HepG2 (cell line): Measurements from ENCODE around the gene DIS3L2. TPM values are rescaled to one million over a fixed set of nuclear protein-coding genes. Genes with fewer than 3 reads are reported as not detected.

Source experiments
- HMGXB3 ChIP-seq: sonication (generic); formaldehyde crosslinking; IDR thresholded peaks from 2 replicates; pipeline ENCODE4 v1.4.0; 2020; ENCODE audit warnings: missing genetic modification reagents, borderline replicate concordance
- MNT ChIP-seq: fragments of 450-650 bp; IDR thresholded peaks from 2 replicates; pipeline ENCODE4 v1.6.1; 2016
- NRL ChIP-seq: sonication (generic); formaldehyde crosslinking; IDR thresholded peaks from 2 replicates; pipeline ENCODE4 v1.5.0; 2020; ENCODE audit warnings: missing genetic modification reagents, mild to moderate bottlenecking, moderate library complexity, borderline replicate concordance
- PHF5A ChIP-seq: IDR thresholded peaks from one replicate; pipeline ENCODE4 v1.6.1; 2018; ENCODE audit warnings: low read depth, missing genetic modification reagents; ENCODE audit not compliant: unreplicated experiment
- POLR2A ChIP-seq, 2 experiments: IDR thresholded peaks; 2 replicates each; pipeline ENCODE4 v1.6.1; 2011; ENCODE audit warnings: low read depth in 2 of 2, low read length in 2 of 2, mild to moderate bottlenecking in 1 of 2, moderate library complexity in 1 of 2; ENCODE audit not compliant: insufficient read depth in 1 of 2
- PRDM10 ChIP-seq: sonication (generic); formaldehyde crosslinking; IDR thresholded peaks from 2 replicates; pipeline ENCODE4 v1.4.0; 2020; ENCODE audit warnings: low read depth, missing genetic modification reagents
- SP4 ChIP-seq: sonication (generic); formaldehyde crosslinking; IDR thresholded peaks from 2 replicates; pipeline ENCODE4 v1.8.1; 2023; ENCODE audit warnings: mild to moderate bottlenecking, missing genetic modification reagents
- ZC3H4 ChIP-seq: sonication (generic); formaldehyde crosslinking; IDR thresholded peaks from 2 replicates; pipeline ENCODE4 v1.4.0; 2020; ENCODE audit warnings: missing genetic modification reagents, borderline replicate concordance
- ZFP36L1 ChIP-seq: sonication (generic); formaldehyde crosslinking; IDR thresholded peaks from 2 replicates; pipeline ENCODE4 v1.8.0; 2022; ENCODE audit warnings: mild to moderate bottlenecking, missing genetic modification reagents, moderate library complexity
- ZIK1 ChIP-seq: sonication (generic); formaldehyde crosslinking; IDR thresholded peaks from 2 replicates; pipeline ENCODE4 v1.5.0; 2020; ENCODE audit warnings: mild to moderate bottlenecking, low read depth, missing genetic modification reagents, borderline replicate concordance
- ZMYM3 ChIP-seq: sonication (generic); formaldehyde crosslinking; IDR thresholded peaks from 2 replicates; pipeline ENCODE4 v1.5.1; 2020; ENCODE audit warnings: mild to moderate bottlenecking, missing genetic modification reagents
- ZNF101 ChIP-seq: sonication (generic); formaldehyde crosslinking; IDR thresholded peaks from 2 replicates; pipeline ENCODE4 v1.4.0; 2020; ENCODE audit warnings: mild to moderate bottlenecking, low read depth, missing genetic modification reagents, borderline replicate concordance
- ZNF629 ChIP-seq: sonication (generic); formaldehyde crosslinking; conservative IDR thresholded peaks from 2 replicates; pipeline ENCODE4 v1.5.0; 2020; ENCODE audit warnings: missing genetic modification reagents
- ZSCAN29 ChIP-seq: sonication (generic); formaldehyde crosslinking; conservative IDR thresholded peaks from 2 replicates; pipeline ENCODE4 v1.4.0; 2020; ENCODE audit warnings: mild to moderate bottlenecking, missing genetic modification reagents
- polyA plus RNA-seq, 8 experiments: library from polyadenylated mRNA; depleted of rRNA in 3 of 8; stranded (reverse) in 7 of 8; unstranded in 1 of 8; fragments of >200 nt; fragmentation: Illumina TruSeq in 4 of 8; extraction: Trizol in 4 of 8; gene quantifications; 2 replicates each; pipeline versions ENCODE4 v1.2.1 to v1.2.3, GENCODE V29; 2011 to 2016; ENCODE audit warnings: low read depth in 4 of 8, missing spikeins in 1 of 8, mixed read lengths in 1 of 8; ENCODE audit not compliant: insufficient read depth in 1 of 8
- total RNA-seq, 5 experiments: library from RNA; depleted of rRNA; stranded (reverse); fragments of >200 nt; fragmentation: Illumina TruSeq; extraction: Trizol; gene quantifications; 2 replicates each; pipeline ENCODE4 v1.2.3, GENCODE V29; 2016; ENCODE audit warnings: low read depth in 1 of 5
- TF ChIP-seq, protein P1 (sequence below): IDR thresholded peaks from 2 replicates; pipeline ENCODE4 v1.6.1; 2016; ENCODE audit warnings: missing compliant biosample characterization, missing genetic modification reagents, borderline replicate concordance

Gene DIS3L2
- total and polyA plus RNA-seq, 2 of the 13 experiments (the other 11 are each of a cell fraction or from before 2014, with no cell fraction given), result 7.0 to 23.9 TPM

DNA sequence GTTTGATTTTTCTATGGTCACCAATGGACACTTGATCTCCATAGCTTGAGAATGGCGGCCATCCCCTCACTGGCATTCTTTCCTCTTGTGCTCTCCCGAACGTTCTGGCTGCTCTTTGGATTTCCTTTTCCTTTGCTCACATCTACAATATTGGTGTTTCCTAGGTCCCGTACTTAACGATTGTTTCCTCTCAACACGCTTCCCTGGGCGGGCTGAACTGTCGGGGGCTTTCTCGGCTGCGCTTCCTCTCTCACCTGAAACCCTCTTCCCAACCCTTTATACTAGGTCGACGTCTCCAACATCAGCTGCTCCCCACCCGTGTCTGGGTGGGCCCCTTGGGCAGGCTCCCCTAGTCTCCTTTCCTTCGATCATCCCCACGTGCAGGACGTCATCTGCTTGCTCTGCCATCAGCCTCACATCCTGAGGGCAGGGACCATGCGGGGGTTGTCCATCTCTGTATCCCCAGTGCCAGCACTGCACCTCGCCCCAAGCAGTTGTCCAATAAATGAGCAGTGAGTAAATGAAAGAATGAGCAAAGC is 634 bp upstream of the DIS3L2 start (continued):
- no peak for TF ChIP-seq HMGXB3 (CRISPR knock-in tag)
- no peak; the same call in 1 of the 2 replicates for TF ChIP-seq SP4 (CRISPR knock-in tag)
- no peak for TF ChIP-seq ZIK1
- no peak for TF ChIP-seq ZMYM3 (CRISPR knock-in tag)
- TF ChIP-seq NRL, result no peak
- 0 out of 2 replicates have a peak, but pooled peaks have one; percentile 17 for TF ChIP-seq ZNF101 (CRISPR knock-in tag)
- no peak for TF ChIP-seq MNT
- TF ChIP-seq POLR2A (IDR thresholded peaks at IDR 0.05; ENCODE audit: insufficient read depth in 1 of 2, low read depth in 2 of 2, low read length in 2 of 2), result no peak
- 0 out of 2 replicates have a peak, but pooled peaks have one; percentile 60 for TF ChIP-seq ZC3H4
- no peak for TF ChIP-seq ZNF629 (CRISPR knock-in tag)
- TF ChIP-seq ZSCAN29, result 0 out of 2 replicates have a peak, but pooled peaks have one; percentile 49
- no peak for TF ChIP-seq PRDM10
- TF ChIP-seq PHF5A (CRISPR knock-in tag), result no peak
- no peak for TF ChIP-seq ZFP36L1 (CRISPR knock-in tag)
- TF ChIP-seq, protein P1, sequence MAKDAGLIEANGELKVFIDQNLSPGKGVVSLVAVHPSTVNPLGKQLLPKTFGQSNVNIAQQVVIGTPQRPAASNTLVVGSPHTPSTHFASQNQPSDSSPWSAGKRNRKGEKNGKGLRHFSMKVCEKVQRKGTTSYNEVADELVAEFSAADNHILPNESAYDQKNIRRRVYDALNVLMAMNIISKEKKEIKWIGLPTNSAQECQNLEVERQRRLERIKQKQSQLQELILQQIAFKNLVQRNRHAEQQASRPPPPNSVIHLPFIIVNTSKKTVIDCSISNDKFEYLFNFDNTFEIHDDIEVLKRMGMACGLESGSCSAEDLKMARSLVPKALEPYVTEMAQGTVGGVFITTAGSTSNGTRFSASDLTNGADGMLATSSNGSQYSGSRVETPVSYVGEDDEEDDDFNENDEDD (CRISPR knock-in tag), result 0 out of 2 replicates have a peak, but pooled peaks have one; percentile 25
